GM12892 (cell line): ENCODE measurements around the gene EVC2.

Experiments used
- POLR2AphosphoS5 ChIP-seq: IDR thresholded peaks from 2 replicates; pipeline ENCODE4 v1.6.1; 2011; ENCODE audit warnings: low read depth, low read length, control low read depth
- TAF1 ChIP-seq: IDR thresholded peaks from 2 replicates; pipeline ENCODE4 v1.6.1; 2011; ENCODE audit warnings: low read depth, mild to moderate bottlenecking, control low read depth, low read length, borderline replicate concordance

DNA sequence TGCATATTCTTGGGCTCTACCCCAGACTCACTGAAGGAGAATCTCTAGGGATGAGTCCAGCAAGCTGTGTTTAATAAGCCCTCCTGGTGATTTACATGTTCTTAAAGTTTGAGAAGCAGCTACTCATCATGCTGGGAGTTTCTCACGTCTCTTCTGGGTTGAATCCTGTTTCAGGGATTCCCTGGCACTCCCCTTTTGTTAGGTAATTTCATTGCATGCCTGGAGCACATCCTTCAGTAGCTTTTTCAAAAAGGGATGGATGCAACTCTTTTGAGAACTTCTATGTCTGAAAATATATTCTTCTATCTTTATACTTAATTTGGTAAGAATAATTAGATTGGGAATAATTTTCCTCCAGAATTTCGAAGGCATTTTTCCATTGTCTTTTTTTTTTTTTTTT is 7.0 kb upstream of the EVC2 start:
- TF ChIP-seq TAF1 = no peak
- no peak for TF ChIP-seq POLR2AphosphoS5
